HepG2 (cell line): ENCODE measurements around the gene EIF4EBP3. TPM values are rescaled to one million over a fixed set of nuclear protein-coding genes. Genes with fewer than 3 reads are reported as not detected.

ENCODE experiments used
- ATAD3A ChIP-seq: sonication (generic); formaldehyde crosslinking; IDR thresholded peaks from 2 replicates; pipeline ENCODE4 v1.4.0; 2020; ENCODE audit warnings: missing genetic modification reagents
- CAMTA2 ChIP-seq: sonication (generic); formaldehyde crosslinking; IDR thresholded peaks from 2 replicates; pipeline ENCODE4 v1.4.0; 2020; ENCODE audit warnings: mild to moderate bottlenecking, missing genetic modification reagents, borderline replicate concordance
- CBX5 ChIP-seq: sonication (generic); formaldehyde crosslinking; IDR thresholded peaks from 2 replicates; pipeline ENCODE4 v1.4.0; 2020; ENCODE audit warnings: missing genetic modification reagents, borderline replicate concordance
- NBN ChIP-seq: fragments of 450-650 bp; conservative IDR thresholded peaks from 2 replicates; pipeline ENCODE4 v1.6.1; 2017
- NCOA2 ChIP-seq: sonication (generic); formaldehyde crosslinking; IDR thresholded peaks from 2 replicates; pipeline ENCODE4 v1.8.0; 2022; ENCODE audit warnings: inconsistent platforms
- NFKB2 ChIP-seq: sonication (generic); formaldehyde crosslinking; IDR thresholded peaks from 2 replicates; pipeline ENCODE4 v1.4.0; 2020; ENCODE audit warnings: missing genetic modification reagents, borderline replicate concordance
- NFKBIZ ChIP-seq: IDR thresholded peaks from 2 replicates; pipeline ENCODE4 v1.6.1; 2018; ENCODE audit warnings: missing genetic modification reagents, missing compliant biosample characterization
- NRL ChIP-seq: sonication (generic); formaldehyde crosslinking; IDR thresholded peaks from 2 replicates; pipeline ENCODE4 v1.5.0; 2020; ENCODE audit warnings: missing genetic modification reagents, mild to moderate bottlenecking, moderate library complexity, borderline replicate concordance
- RAD51 ChIP-seq: fragments of 450-650 bp; IDR thresholded peaks from 2 replicates; pipeline ENCODE4 v1.6.1; 2016; ENCODE audit warnings: borderline replicate concordance
- TGIF2 ChIP-seq: IDR thresholded peaks from 2 replicates; pipeline ENCODE4 v1.6.1; 2016; ENCODE audit warnings: control low read depth, missing compliant biosample characterization
- ZNF318 ChIP-seq: sonication (generic); formaldehyde crosslinking; IDR thresholded peaks from 2 replicates; pipeline ENCODE4 v1.4.0; 2020; ENCODE audit warnings: mild to moderate bottlenecking, missing genetic modification reagents
- ZNF333 ChIP-seq: sonication (generic); formaldehyde crosslinking; IDR thresholded peaks from 2 replicates; pipeline ENCODE4 v1.4.0; 2020; ENCODE audit warnings: mild to moderate bottlenecking, missing genetic modification reagents, borderline replicate concordance
- ZNF501 ChIP-seq: sonication (generic); formaldehyde crosslinking; IDR thresholded peaks from 2 replicates; pipeline ENCODE4 v1.5.1; 2020; ENCODE audit warnings: mild to moderate bottlenecking, moderate library complexity, missing genetic modification reagents
- polyA plus RNA-seq, 8 experiments: library from polyadenylated mRNA; depleted of rRNA in 3 of 8; stranded (reverse) in 7 of 8; unstranded in 1 of 8; fragments of >200 nt; fragmentation: Illumina TruSeq in 4 of 8; extraction: Trizol in 4 of 8; gene quantifications; 2 replicates each; pipeline versions ENCODE4 v1.2.1 to v1.2.3, GENCODE V29; 2011 to 2016; ENCODE audit warnings: low read depth in 4 of 8, missing spikeins in 1 of 8, mixed read lengths in 1 of 8; ENCODE audit not compliant: insufficient read depth in 1 of 8
- total RNA-seq, 5 experiments: library from RNA; depleted of rRNA; stranded (reverse); fragments of >200 nt; fragmentation: Illumina TruSeq; extraction: Trizol; gene quantifications; 2 replicates each; pipeline ENCODE4 v1.2.3, GENCODE V29; 2016; ENCODE audit warnings: low read depth in 1 of 5
- TF ChIP-seq, protein P1 (sequence below): sonication (generic); formaldehyde crosslinking; IDR thresholded peaks from 2 replicates; pipeline ENCODE4 v1.4.0; 2020; ENCODE audit warnings: missing genetic modification reagents
- TF ChIP-seq, protein P2 (sequence below): fragments of 450-650 bp; IDR thresholded peaks from 2 replicates; pipeline ENCODE4 v1.6.1; 2017; ENCODE audit warnings: mild to moderate bottlenecking
- TF ChIP-seq, protein P3 (sequence below): IDR thresholded peaks from 2 replicates; pipeline ENCODE4 v1.6.1; 2016; ENCODE audit warnings: low read depth

EIF4EBP3 gene
- total and polyA plus RNA-seq, 2 of the 13 experiments (the other 11 are each of a cell fraction or from before 2014, with no cell fraction given) = 0.61 to 1.7 TPM

- TF ChIP-seq NFKB2 (CRISPR knock-in tag) (peak; percentile 79; the same call in 1 of the 2 replicates), ATAD3A (CRISPR knock-in tag) (0 out of 2 replicates have a peak, but pooled peaks have one; percentile 41), TGIF2 (CRISPR knock-in tag) (no peak), NFKBIZ (CRISPR knock-in tag) (peak; percentile 64; the same call in 1 of the 2 replicates), CBX5 (CRISPR knock-in tag) (peak; percentile 88; the same call in 1 of the 2 replicates), NRL (CRISPR knock-in tag) (peak; percentile 93), CAMTA2 (0 out of 2 replicates have a peak, but pooled peaks have one; percentile 44), RAD51 (no peak), NCOA2 (peak; percentile 57), ZNF318 (CRISPR knock-in tag) (no peak), ZNF333 (CRISPR knock-in tag) (0 out of 2 replicates have a peak, but pooled peaks have one; percentile 63), NBN (no peak), ZNF501 (CRISPR knock-in tag) (peak; percentile 95)
- TF ChIP-seq, protein P1, sequence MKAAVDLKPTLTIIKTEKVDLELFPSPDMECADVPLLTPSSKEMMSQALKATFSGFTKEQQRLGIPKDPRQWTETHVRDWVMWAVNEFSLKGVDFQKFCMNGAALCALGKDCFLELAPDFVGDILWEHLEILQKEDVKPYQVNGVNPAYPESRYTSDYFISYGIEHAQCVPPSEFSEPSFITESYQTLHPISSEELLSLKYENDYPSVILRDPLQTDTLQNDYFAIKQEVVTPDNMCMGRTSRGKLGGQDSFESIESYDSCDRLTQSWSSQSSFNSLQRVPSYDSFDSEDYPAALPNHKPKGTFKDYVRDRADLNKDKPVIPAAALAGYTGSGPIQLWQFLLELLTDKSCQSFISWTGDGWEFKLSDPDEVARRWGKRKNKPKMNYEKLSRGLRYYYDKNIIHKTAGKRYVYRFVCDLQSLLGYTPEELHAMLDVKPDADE (CRISPR knock-in tag) = no peak
- TF ChIP-seq, protein P2, sequence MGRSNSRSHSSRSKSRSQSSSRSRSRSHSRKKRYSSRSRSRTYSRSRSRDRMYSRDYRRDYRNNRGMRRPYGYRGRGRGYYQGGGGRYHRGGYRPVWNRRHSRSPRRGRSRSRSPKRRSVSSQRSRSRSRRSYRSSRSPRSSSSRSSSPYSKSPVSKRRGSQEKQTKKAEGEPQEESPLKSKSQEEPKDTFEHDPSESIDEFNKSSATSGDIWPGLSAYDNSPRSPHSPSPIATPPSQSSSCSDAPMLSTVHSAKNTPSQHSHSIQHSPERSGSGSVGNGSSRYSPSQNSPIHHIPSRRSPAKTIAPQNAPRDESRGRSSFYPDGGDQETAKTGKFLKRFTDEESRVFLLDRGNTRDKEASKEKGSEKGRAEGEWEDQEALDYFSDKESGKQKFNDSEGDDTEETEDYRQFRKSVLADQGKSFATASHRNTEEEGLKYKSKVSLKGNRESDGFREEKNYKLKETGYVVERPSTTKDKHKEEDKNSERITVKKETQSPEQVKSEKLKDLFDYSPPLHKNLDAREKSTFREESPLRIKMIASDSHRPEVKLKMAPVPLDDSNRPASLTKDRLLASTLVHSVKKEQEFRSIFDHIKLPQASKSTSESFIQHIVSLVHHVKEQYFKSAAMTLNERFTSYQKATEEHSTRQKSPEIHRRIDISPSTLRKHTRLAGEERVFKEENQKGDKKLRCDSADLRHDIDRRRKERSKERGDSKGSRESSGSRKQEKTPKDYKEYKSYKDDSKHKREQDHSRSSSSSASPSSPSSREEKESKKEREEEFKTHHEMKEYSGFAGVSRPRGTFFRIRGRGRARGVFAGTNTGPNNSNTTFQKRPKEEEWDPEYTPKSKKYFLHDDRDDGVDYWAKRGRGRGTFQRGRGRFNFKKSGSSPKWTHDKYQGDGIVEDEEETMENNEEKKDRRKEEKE = no peak
- TF ChIP-seq, protein P3, sequence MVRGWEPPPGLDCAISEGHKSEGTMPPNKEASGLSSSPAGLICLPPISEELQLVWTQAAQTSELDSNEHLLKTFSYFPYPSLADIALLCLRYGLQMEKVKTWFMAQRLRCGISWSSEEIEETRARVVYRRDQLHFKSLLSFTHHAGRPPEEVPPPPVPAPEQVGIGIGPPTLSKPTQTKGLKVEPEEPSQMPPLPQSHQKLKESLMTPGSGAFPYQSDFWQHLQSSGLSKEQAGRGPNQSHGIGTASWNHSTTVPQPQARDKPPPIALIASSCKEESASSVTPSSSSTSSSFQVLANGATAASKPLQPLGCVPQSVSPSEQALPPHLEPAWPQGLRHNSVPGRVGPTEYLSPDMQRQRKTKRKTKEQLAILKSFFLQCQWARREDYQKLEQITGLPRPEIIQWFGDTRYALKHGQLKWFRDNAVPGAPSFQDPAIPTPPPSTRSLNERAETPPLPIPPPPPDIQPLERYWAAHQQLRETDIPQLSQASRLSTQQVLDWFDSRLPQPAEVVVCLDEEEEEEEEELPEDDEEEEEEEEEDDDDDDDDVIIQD (CRISPR knock-in tag) = no peak
Observed at GRCh38 chr5:140557136-140557805, 9.8 kb downstream of the EIF4EBP3 start, which contains the start of gene SRA1 (continued).
